ENCODE data around the gene MED13L.

DNA sequence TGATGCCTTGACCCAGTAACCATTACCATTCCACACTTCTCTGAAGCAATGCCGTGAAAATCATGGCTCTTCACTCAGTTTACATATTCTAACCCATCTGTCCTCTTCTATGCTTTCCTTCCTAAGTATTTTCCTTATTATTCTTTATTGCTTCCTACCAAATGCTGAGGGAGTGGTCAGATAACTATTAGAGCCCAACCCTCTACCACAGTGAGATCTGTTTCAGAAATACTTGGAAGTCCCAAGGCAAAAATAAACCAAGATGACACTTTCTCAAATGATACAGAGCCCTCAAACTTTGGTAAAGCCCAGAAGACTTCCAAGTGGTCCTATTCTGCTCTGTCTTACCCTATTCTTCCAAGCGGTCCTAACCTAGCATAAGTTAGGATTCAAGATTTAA, 68.0 kb downstream of the MED13L start:
- TF ChIP-seq, protein P1, sequence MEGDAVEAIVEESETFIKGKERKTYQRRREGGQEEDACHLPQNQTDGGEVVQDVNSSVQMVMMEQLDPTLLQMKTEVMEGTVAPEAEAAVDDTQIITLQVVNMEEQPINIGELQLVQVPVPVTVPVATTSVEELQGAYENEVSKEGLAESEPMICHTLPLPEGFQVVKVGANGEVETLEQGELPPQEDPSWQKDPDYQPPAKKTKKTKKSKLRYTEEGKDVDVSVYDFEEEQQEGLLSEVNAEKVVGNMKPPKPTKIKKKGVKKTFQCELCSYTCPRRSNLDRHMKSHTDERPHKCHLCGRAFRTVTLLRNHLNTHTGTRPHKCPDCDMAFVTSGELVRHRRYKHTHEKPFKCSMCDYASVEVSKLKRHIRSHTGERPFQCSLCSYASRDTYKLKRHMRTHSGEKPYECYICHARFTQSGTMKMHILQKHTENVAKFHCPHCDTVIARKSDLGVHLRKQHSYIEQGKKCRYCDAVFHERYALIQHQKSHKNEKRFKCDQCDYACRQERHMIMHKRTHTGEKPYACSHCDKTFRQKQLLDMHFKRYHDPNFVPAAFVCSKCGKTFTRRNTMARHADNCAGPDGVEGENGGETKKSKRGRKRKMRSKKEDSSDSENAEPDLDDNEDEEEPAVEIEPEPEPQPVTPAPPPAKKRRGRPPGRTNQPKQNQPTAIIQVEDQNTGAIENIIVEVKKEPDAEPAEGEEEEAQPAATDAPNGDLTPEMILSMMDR (IDR thresholded peaks at IDR 0.05; ENCODE audit: low read depth, low read length, missing input control) = no peak
- TF ChIP-seq GABPA (IDR thresholded peaks at IDR 0.05 in 1 of 2, conservative IDR thresholded peaks at IDR 0.05 in 1 of 2) (no peak), HNF4G (IDR thresholded peaks at IDR 0.05) (no peak), NR2F2 (IDR thresholded peaks at IDR 0.05) (no peak), FOXA2 (IDR thresholded peaks at IDR 0.05) (no peak)
- TF ChIP-seq, protein P2, sequence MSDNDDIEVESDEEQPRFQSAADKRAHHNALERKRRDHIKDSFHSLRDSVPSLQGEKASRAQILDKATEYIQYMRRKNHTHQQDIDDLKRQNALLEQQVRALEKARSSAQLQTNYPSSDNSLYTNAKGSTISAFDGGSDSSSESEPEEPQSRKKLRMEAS (IDR thresholded peaks at IDR 0.05) = no peak
